ENCODE measurements around the gene EIF4H. TPM values are rescaled to one million over a fixed set of nuclear protein-coding genes. Genes with fewer than 3 reads are reported as not detected.

The EIF4H gene
- total RNA-seq, 4 donors from 2014 or later: 131 to 172 (median 149) TPM

GRCh38 chr7:74176555-74176954 is 2.4 kb downstream of the EIF4H start:
- H3K27me3 ChIP-seq: no peaks in the 10 kb centered on the region
- peaks cover 0 to 4% (median 0%) of the 10 kb centered on the region in 3 donors for H3K36me3 ChIP-seq
- no peak overlapping the region for H3K4me3 ChIP-seq
- H3K4me1 ChIP-seq: peaks cover 0 to 70% (median 13%) of the 10 kb centered on the region in 4 donors
- H3K27ac ChIP-seq: no peak overlapping the region
- no peaks in the 10 kb centered on the region for H3K9me3 ChIP-seq
- TF ChIP-seq CTCF (IDR thresholded peaks at IDR 0.05) (no peak), POLR2A (IDR thresholded peaks at IDR 0.05) (no peak)
- no peak for DNase-seq

GRCh38 chr7:74178632-74179031 is 4.5 kb downstream of the EIF4H start:
- TF ChIP-seq POLR2A (IDR thresholded peaks at IDR 0.05) (no peak), CTCF (IDR thresholded peaks at IDR 0.05) (no peak)

GRCh38 chr7:74179935-74180604 is 5.9 kb downstream of the EIF4H start:
- H3K27me3 ChIP-seq: no peaks in the 10 kb centered on the region
- no peak for DNase-seq
- no peak overlapping the region for H3K4me3 ChIP-seq
- H3K36me3 ChIP-seq: peaks cover 0 to 4% (median 0%) of the 10 kb centered on the region in 3 donors
- H3K4me1 ChIP-seq: peaks cover 0 to 92% (median 25%) of the 10 kb centered on the region in 4 donors
- no peaks in the 10 kb centered on the region for H3K9me3 ChIP-seq
- H3K27ac ChIP-seq: no peak overlapping the region
- TF ChIP-seq POLR2A (IDR thresholded peaks at IDR 0.05) (no peak), CTCF (IDR thresholded peaks at IDR 0.05) (no peak)

More at GRCh38 chr7:74178632-74179031, 4.5 kb downstream of the EIF4H start:
- H3K27me3 ChIP-seq: no peaks in the 10 kb centered on the region
- no peak overlapping the region for H3K27ac ChIP-seq
- no peak overlapping the region for H3K4me3 ChIP-seq
- no peaks in the 10 kb centered on the region for H3K9me3 ChIP-seq
- peaks cover 0 to 4% (median 0%) of the 10 kb centered on the region in 3 donors for H3K36me3 ChIP-seq
- DNase-seq: no peak
- peaks cover 0 to 81% (median 23%) of the 10 kb centered on the region in 4 donors for H3K4me1 ChIP-seq

- no peaks in the 10 kb centered on the region for H3K27me3 ChIP-seq
- no peaks in the 10 kb centered on the region for H3K9me3 ChIP-seq
- H3K4me3 ChIP-seq: no peak overlapping the region
- no peak for DNase-seq
- peaks cover 0 to 4% (median 0%) of the 10 kb centered on the region in 3 donors for H3K36me3 ChIP-seq
- TF ChIP-seq POLR2A (IDR thresholded peaks at IDR 0.05): no peak
- no peak for TF ChIP-seq CTCF (IDR thresholded peaks at IDR 0.05)
- no peak overlapping the region for H3K27ac ChIP-seq
- peaks cover 0 to 92% (median 25%) of the 10 kb centered on the region in 4 donors for H3K4me1 ChIP-seq
Measured at GRCh38 chr7:74180866-74181265, 6.7 kb downstream of the EIF4H start.

- TF ChIP-seq POLR2A (IDR thresholded peaks at IDR 0.05): no peak
- TF ChIP-seq CTCF (IDR thresholded peaks at IDR 0.05): no peak
- Histone ChIP-seq H3K36me3 (peaks cover 0 to 4% (median 0%) of the 10 kb centered on the region in 3 donors), H3K9me3 (no peaks in the 10 kb centered on the region), H3K4me1 (peaks cover 0 to 90% (median 25%) of the 10 kb centered on the region in 4 donors), H3K27ac (no peak overlapping the region), H3K4me3 (no peak overlapping the region), H3K27me3 (no peaks in the 10 kb centered on the region)
- DNase-seq: no peak
Measured at GRCh38 chr7:74181821-74182220, 7.7 kb downstream of the EIF4H start.

All from Peyer's patch (tissue), 4 donors.